ENCODE results near the gene KCNIP1.

DNA sequence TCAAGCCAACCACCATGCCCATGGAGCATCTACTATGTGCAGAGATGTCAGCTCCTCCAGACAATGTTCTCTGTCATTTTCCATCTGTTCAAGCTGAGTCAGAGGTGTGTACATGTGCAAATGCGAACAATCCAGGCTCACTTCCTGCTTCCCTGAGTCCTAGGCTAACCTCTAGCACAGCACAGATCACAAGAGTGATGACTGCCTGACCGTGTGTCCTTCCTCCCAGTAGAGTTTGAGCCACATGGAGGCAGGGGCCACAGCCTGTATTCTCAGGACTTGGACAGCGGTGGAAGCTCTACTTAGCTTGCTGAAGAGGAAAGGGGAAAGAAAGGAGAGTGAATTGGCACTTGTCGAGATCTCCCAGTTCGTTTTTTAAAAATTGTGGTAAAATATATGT, 87.2 kb downstream of the KCNIP1 start:
- TF ChIP-seq, protein P1, sequence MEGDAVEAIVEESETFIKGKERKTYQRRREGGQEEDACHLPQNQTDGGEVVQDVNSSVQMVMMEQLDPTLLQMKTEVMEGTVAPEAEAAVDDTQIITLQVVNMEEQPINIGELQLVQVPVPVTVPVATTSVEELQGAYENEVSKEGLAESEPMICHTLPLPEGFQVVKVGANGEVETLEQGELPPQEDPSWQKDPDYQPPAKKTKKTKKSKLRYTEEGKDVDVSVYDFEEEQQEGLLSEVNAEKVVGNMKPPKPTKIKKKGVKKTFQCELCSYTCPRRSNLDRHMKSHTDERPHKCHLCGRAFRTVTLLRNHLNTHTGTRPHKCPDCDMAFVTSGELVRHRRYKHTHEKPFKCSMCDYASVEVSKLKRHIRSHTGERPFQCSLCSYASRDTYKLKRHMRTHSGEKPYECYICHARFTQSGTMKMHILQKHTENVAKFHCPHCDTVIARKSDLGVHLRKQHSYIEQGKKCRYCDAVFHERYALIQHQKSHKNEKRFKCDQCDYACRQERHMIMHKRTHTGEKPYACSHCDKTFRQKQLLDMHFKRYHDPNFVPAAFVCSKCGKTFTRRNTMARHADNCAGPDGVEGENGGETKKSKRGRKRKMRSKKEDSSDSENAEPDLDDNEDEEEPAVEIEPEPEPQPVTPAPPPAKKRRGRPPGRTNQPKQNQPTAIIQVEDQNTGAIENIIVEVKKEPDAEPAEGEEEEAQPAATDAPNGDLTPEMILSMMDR (IDR thresholded peaks at IDR 0.05) = no peak
- TF ChIP-seq EP300 (IDR thresholded peaks at IDR 0.05) (no peak), POLR2A (IDR thresholded peaks at IDR 0.05) (no peak)

Measured in gastroesophageal sphincter (tissue), 3 donors.